HepG2 (cell line): ENCODE results near the gene STAT6. TPM values are rescaled to one million over a fixed set of nuclear protein-coding genes. Genes with fewer than 3 reads are reported as not detected.
A peak's percentile ranks its signal among the peaks of the same experiment; 100 is the strongest.

Source experiments
- ARNT ChIP-seq: fragments of 450-650 bp; IDR thresholded peaks from 2 replicates; pipeline ENCODE4 v1.6.1; 2017
- BRCA1 ChIP-seq: sonication (generic); formaldehyde crosslinking; IDR thresholded peaks from 2 replicates; pipeline ENCODE4 v1.4.0; 2020; ENCODE audit warnings: missing genetic modification reagents
- NCOA2 ChIP-seq: sonication (generic); formaldehyde crosslinking; IDR thresholded peaks from 2 replicates; pipeline ENCODE4 v1.8.0; 2022; ENCODE audit warnings: inconsistent platforms
- NR3C1 ChIP-seq: sonication (generic); formaldehyde crosslinking; IDR thresholded peaks from 2 replicates; pipeline ENCODE4 v1.4.0; 2020; ENCODE audit warnings: missing genetic modification reagents
- SOX13 ChIP-seq, 3 experiments: fragments of 450-650 bp in 1 of 3; sonication (generic) in 1 of 3; formaldehyde crosslinking in 1 of 3; IDR thresholded peaks in 2 of 3; conservative IDR thresholded peaks in 1 of 3; 2 replicates each; pipeline versions ENCODE4 v1.5.0 to v1.6.1; 2016 to 2020; ENCODE audit warnings: antibody characterized with exemption in 1 of 3, mild to moderate bottlenecking in 1 of 3, missing compliant biosample characterization in 1 of 3, missing genetic modification reagents in 1 of 3, moderate library complexity in 1 of 3
- TRIM24 ChIP-seq: sonication (generic); formaldehyde crosslinking; IDR thresholded peaks from 2 replicates; pipeline ENCODE4 v1.8.0; 2022; ENCODE audit warnings: mild to moderate bottlenecking, missing genetic modification reagents
- ZMYM4 ChIP-seq: sonication (generic); formaldehyde crosslinking; IDR thresholded peaks from 2 replicates; pipeline ENCODE4 v1.8.1; 2023; ENCODE audit warnings: mild to moderate bottlenecking, missing genetic modification reagents
- ZNF446 ChIP-seq: sonication (generic); formaldehyde crosslinking; IDR thresholded peaks from 2 replicates; pipeline ENCODE4 v1.5.0; 2020; ENCODE audit warnings: mild to moderate bottlenecking, missing genetic modification reagents
- ZNF737 ChIP-seq: sonication (generic); formaldehyde crosslinking; IDR thresholded peaks from 2 replicates; pipeline ENCODE4 v1.5.0; 2020; ENCODE audit warnings: missing genetic modification reagents, mild to moderate bottlenecking, borderline replicate concordance
- ZNF768 ChIP-seq: sonication (generic); formaldehyde crosslinking; IDR thresholded peaks from 2 replicates; pipeline ENCODE4 v1.4.0; 2020; ENCODE audit warnings: missing genetic modification reagents
- polyA plus RNA-seq, 8 experiments: library from polyadenylated mRNA; depleted of rRNA in 3 of 8; stranded (reverse) in 7 of 8; unstranded in 1 of 8; fragments of >200 nt; fragmentation: Illumina TruSeq in 4 of 8; extraction: Trizol in 4 of 8; gene quantifications; 2 replicates each; pipeline versions ENCODE4 v1.2.1 to v1.2.3, GENCODE V29; 2011 to 2016; ENCODE audit warnings: low read depth in 4 of 8, missing spikeins in 1 of 8, mixed read lengths in 1 of 8; ENCODE audit not compliant: insufficient read depth in 1 of 8
- total RNA-seq, 5 experiments: library from RNA; depleted of rRNA; stranded (reverse); fragments of >200 nt; fragmentation: Illumina TruSeq; extraction: Trizol; gene quantifications; 2 replicates each; pipeline ENCODE4 v1.2.3, GENCODE V29; 2016; ENCODE audit warnings: low read depth in 1 of 5
- TF ChIP-seq, protein P1 (sequence below): sonication (generic); formaldehyde crosslinking; IDR thresholded peaks from 2 replicates; pipeline ENCODE4 v1.8.0; 2022; ENCODE audit warnings: mild to moderate bottlenecking, missing genetic modification reagents; ENCODE audit not compliant: insufficient replicate concordance
- TF ChIP-seq, protein P2 (sequence below): sonication (generic); formaldehyde crosslinking; IDR thresholded peaks from 2 replicates; pipeline ENCODE4 v1.4.0; 2020; ENCODE audit warnings: missing genetic modification reagents
- TF ChIP-seq, protein P3 (sequence below): IDR thresholded peaks from 2 replicates; pipeline ENCODE4 v1.4.0; 2020; ENCODE audit warnings: mild to moderate bottlenecking, missing genetic modification reagents
- TF ChIP-seq, protein P4 (sequence below): sonication (generic); formaldehyde crosslinking; conservative IDR thresholded peaks from 2 replicates; pipeline ENCODE4 v1.8.0; 2022; ENCODE audit warnings: mild to moderate bottlenecking, moderate library complexity, missing genetic modification reagents
- TF ChIP-seq, protein P5 (sequence below): sonication (generic); formaldehyde crosslinking; IDR thresholded peaks from 2 replicates; pipeline ENCODE4 v1.8.1; 2023; ENCODE audit warnings: mild to moderate bottlenecking, missing genetic modification reagents

Gene STAT6
- total and polyA plus RNA-seq, 2 of the 13 experiments (the other 11 are each of a cell fraction or from before 2014, with no cell fraction given) = 28.0 to 62.2 TPM

DNA sequence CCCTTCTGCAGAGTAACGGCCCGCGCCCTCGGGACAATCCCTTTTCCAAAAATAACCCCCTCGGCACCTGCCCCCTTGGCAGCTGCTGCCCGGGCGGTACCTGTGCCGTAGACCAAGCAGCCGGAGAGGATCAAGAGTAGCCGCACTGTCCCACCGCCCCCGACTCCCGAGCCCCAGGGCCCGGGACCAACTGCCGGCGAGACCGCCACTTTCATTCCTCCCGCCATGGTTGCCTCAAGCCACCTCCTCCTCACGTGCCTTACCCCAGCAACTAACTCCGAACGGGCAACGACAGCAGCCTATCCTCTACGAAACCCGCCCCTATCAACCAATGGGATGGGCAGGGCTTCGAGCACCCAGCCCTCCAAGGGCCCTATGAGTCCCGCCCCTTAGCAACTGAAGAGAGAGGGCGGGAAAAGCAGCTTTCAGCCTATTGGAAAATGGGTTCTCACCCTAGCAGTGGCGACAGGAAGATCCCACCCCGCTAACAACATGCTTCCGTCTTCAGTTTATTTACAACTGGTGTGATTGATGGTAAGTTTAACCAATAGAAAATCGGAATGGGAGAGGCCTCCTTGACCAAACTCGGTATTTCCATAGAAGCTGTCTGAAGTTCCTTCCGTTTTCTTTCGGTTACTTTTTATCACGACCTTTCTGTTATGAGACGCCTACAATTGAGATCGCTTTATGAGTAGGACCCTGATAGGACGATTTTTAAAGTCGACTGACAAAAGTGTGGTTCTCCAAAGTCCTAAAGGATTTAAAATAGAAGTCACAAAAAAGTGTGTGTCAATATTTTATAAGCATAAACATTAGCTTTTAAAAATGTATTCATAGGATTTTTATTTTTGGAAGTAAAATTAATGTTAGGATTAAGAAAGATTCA is 32.4 kb downstream of the STAT6 start, which contains the start of gene NEMP1 (continued):
- TF ChIP-seq, protein P1, sequence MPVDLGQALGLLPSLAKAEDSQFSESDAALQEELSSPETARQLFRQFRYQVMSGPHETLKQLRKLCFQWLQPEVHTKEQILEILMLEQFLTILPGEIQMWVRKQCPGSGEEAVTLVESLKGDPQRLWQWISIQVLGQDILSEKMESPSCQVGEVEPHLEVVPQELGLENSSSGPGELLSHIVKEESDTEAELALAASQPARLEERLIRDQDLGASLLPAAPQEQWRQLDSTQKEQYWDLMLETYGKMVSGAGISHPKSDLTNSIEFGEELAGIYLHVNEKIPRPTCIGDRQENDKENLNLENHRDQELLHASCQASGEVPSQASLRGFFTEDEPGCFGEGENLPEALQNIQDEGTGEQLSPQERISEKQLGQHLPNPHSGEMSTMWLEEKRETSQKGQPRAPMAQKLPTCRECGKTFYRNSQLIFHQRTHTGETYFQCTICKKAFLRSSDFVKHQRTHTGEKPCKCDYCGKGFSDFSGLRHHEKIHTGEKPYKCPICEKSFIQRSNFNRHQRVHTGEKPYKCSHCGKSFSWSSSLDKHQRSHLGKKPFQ (CRISPR knock-in tag) = peak; percentile 8
- no peak for TF ChIP-seq NR3C1
- no peak for TF ChIP-seq TRIM24 (CRISPR knock-in tag)
- peak; percentile 71 for TF ChIP-seq ZMYM4
- TF ChIP-seq, protein P2, sequence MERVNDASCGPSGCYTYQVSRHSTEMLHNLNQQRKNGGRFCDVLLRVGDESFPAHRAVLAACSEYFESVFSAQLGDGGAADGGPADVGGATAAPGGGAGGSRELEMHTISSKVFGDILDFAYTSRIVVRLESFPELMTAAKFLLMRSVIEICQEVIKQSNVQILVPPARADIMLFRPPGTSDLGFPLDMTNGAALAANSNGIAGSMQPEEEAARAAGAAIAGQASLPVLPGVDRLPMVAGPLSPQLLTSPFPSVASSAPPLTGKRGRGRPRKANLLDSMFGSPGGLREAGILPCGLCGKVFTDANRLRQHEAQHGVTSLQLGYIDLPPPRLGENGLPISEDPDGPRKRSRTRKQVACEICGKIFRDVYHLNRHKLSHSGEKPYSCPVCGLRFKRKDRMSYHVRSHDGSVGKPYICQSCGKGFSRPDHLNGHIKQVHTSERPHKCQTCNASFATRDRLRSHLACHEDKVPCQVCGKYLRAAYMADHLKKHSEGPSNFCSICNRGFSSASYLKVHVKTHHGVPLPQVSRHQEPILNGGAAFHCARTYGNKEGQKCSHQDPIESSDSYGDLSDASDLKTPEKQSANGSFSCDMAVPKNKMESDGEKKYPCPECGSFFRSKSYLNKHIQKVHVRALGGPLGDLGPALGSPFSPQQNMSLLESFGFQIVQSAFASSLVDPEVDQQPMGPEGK (CRISPR knock-in tag) = no peak
- TF ChIP-seq ZNF737 (CRISPR knock-in tag) = no peak
- TF ChIP-seq SOX13 (IDR thresholded peaks at IDR 0.05) = no peak
- TF ChIP-seq SOX13 (CRISPR knock-in tag; conservative IDR thresholded peaks at IDR 0.05 in 1 of 2, IDR thresholded peaks at IDR 0.05 in 1 of 2) = no peak
- TF ChIP-seq BRCA1 (CRISPR knock-in tag) = 0 out of 2 replicates have a peak, but pooled peaks have one; percentile 6
- TF ChIP-seq, protein P3, sequence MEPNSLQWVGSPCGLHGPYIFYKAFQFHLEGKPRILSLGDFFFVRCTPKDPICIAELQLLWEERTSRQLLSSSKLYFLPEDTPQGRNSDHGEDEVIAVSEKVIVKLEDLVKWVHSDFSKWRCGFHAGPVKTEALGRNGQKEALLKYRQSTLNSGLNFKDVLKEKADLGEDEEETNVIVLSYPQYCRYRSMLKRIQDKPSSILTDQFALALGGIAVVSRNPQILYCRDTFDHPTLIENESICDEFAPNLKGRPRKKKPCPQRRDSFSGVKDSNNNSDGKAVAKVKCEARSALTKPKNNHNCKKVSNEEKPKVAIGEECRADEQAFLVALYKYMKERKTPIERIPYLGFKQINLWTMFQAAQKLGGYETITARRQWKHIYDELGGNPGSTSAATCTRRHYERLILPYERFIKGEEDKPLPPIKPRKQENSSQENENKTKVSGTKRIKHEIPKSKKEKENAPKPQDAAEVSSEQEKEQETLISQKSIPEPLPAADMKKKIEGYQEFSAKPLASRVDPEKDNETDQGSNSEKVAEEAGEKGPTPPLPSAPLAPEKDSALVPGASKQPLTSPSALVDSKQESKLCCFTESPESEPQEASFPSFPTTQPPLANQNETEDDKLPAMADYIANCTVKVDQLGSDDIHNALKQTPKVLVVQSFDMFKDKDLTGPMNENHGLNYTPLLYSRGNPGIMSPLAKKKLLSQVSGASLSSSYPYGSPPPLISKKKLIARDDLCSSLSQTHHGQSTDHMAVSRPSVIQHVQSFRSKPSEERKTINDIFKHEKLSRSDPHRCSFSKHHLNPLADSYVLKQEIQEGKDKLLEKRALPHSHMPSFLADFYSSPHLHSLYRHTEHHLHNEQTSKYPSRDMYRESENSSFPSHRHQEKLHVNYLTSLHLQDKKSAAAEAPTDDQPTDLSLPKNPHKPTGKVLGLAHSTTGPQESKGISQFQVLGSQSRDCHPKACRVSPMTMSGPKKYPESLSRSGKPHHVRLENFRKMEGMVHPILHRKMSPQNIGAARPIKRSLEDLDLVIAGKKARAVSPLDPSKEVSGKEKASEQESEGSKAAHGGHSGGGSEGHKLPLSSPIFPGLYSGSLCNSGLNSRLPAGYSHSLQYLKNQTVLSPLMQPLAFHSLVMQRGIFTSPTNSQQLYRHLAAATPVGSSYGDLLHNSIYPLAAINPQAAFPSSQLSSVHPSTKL (CRISPR knock-in tag) = peak; percentile 23; the same call in 1 of the 2 replicates
- peak; percentile 27; the same call in 1 of the 2 replicates for TF ChIP-seq ZNF768 (CRISPR knock-in tag)
- TF ChIP-seq, protein P4, sequence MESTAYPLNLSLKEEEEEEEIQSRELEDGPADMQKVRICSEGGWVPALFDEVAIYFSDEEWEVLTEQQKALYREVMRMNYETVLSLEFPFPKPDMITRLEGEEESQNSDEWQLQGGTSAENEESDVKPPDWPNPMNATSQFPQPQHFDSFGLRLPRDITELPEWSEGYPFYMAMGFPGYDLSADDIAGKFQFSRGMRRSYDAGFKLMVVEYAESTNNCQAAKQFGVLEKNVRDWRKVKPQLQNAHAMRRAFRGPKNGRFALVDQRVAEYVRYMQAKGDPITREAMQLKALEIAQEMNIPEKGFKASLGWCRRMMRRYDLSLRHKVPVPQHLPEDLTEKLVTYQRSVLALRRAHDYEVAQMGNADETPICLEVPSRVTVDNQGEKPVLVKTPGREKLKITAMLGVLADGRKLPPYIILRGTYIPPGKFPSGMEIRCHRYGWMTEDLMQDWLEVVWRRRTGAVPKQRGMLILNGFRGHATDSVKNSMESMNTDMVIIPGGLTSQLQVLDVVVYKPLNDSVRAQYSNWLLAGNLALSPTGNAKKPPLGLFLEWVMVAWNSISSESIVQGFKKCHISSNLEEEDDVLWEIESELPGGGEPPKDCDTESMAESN (CRISPR knock-in tag) = peak; percentile 73
- TF ChIP-seq NCOA2 = no peak
- no peak for TF ChIP-seq ARNT
- TF ChIP-seq ZNF446 (CRISPR knock-in tag) = no peak
- TF ChIP-seq, protein P5, sequence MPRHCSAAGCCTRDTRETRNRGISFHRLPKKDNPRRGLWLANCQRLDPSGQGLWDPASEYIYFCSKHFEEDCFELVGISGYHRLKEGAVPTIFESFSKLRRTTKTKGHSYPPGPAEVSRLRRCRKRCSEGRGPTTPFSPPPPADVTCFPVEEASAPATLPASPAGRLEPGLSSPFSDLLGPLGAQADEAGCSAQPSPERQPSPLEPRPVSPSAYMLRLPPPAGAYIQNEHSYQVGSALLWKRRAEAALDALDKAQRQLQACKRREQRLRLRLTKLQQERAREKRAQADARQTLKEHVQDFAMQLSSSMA = no peak
